ENCODE measurements around the gene RGS13. TPM values are rescaled to one million over a fixed set of nuclear protein-coding genes. Genes with fewer than 3 reads are reported as not detected.

The RGS13 gene
- total and polyA plus RNA-seq, 2 donors (not counting 1 experiment from before 2014, with no cell fraction given) = not detected

DNA sequence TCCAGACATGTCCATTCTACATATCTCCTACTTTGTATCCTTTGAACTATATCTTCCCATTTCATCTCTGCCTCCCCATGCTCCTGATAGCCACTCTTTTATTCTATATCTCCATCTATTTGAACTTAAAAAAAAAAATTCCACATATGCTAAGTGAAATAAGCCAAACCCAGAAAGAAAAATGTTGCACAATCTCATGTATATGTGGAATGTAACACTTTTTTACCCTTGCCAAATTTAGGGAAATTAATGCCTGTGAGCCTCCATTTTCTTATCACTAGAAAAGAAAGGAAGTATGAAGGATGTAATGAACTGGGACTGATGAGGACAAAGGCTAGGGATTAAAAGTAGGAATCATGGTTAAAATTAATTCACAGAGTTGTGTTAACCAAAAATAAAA is 53.5 kb downstream of the RGS13 start:
- Histone ChIP-seq H3K9me3 (ENCODE audit: control insufficient read depth, insufficient read depth, low read depth, low read length) (no peaks in the 10 kb centered on the region), H3K4me3 (replicated peaks in 1 of 4; ENCODE audit: control extremely low read depth in 1 of 4, insufficient read depth in 1 of 4, low read depth in 3 of 4, low read length in 4 of 4) (no peak overlapping the region), H3K79me2 (ENCODE audit: control insufficient read depth, insufficient read depth, low read length) (no peaks in the 10 kb centered on the region), H3K4me2 (ENCODE audit: extremely low read depth, insufficient read depth, low read length) (no peak overlapping the region), H4K20me1 (ENCODE audit: control insufficient read depth, extremely low read depth, insufficient read depth, low read length) (no peaks in the 10 kb centered on the region), H3K4me1 (ENCODE audit: control insufficient read depth, extremely low read depth, insufficient read depth, low read length) (no peaks in the 10 kb centered on the region), H3K27ac (ENCODE audit: insufficient read depth, low read length) (no peak overlapping the region), H2AFZ (ENCODE audit: low read length) (no peak overlapping the region), H3K27me3 (ENCODE audit: control insufficient read depth, insufficient read depth, low read length) (no peaks in the 10 kb centered on the region), H3K36me3 (ENCODE audit: control insufficient read depth, insufficient read depth, low read length) (no peaks in the 10 kb centered on the region), H3K9ac (ENCODE audit: insufficient read depth, low read length) (no peak overlapping the region)
- DNase-seq (ENCODE audit: low read depth in 2 of 2) = peak in 1 of 2 donors; percentile 7
- no peak for TF ChIP-seq EZH2 (IDR thresholded peaks at IDR 0.05; ENCODE audit: low read length, missing control alignments)
- TF ChIP-seq, protein P1, sequence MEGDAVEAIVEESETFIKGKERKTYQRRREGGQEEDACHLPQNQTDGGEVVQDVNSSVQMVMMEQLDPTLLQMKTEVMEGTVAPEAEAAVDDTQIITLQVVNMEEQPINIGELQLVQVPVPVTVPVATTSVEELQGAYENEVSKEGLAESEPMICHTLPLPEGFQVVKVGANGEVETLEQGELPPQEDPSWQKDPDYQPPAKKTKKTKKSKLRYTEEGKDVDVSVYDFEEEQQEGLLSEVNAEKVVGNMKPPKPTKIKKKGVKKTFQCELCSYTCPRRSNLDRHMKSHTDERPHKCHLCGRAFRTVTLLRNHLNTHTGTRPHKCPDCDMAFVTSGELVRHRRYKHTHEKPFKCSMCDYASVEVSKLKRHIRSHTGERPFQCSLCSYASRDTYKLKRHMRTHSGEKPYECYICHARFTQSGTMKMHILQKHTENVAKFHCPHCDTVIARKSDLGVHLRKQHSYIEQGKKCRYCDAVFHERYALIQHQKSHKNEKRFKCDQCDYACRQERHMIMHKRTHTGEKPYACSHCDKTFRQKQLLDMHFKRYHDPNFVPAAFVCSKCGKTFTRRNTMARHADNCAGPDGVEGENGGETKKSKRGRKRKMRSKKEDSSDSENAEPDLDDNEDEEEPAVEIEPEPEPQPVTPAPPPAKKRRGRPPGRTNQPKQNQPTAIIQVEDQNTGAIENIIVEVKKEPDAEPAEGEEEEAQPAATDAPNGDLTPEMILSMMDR (conservative IDR thresholded peaks at IDR 0.05 in 1 of 2, IDR thresholded peaks at IDR 0.05 in 1 of 2; ENCODE audit: low read depth in 1 of 2, low read length in 2 of 2) = no peak

DNA sequence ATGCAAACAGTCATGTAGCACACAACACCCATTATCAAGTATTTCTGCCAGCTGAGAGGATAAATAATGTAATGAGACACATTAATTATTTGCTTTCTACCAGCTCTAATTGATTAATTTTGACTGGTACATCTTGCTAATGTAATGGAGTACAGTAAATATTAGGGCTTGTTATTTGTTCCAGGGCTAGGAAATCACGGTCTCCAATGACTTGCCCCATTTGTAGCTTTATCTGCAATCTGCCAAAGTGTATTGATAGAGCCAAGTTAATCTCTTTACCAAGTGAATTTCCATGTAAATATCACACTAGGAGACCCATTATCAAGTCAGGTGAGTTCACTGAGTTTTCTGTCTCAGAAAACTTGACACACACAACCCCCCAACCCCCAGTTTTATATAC is 55.1 kb downstream of the RGS13 start:
- no peaks in the 10 kb centered on the region for H4K20me1 ChIP-seq (ENCODE audit: control insufficient read depth, extremely low read depth, insufficient read depth, low read length)
- DNase-seq (ENCODE audit: low read depth in 2 of 2) = no peak
- H2AFZ ChIP-seq (ENCODE audit: low read length) = no peak overlapping the region
- H3K9me3 ChIP-seq (ENCODE audit: control insufficient read depth, insufficient read depth, low read depth, low read length) = no peaks in the 10 kb centered on the region
- no peaks in the 10 kb centered on the region for H3K27me3 ChIP-seq (ENCODE audit: control insufficient read depth, insufficient read depth, low read length)
- H3K79me2 ChIP-seq (ENCODE audit: control insufficient read depth, insufficient read depth, low read length) = no peaks in the 10 kb centered on the region
- no peak overlapping the region for H3K27ac ChIP-seq (ENCODE audit: insufficient read depth, low read length)
- H3K4me1 ChIP-seq (ENCODE audit: control insufficient read depth, extremely low read depth, insufficient read depth, low read length) = no peaks in the 10 kb centered on the region
- no peaks in the 10 kb centered on the region for H3K36me3 ChIP-seq (ENCODE audit: control insufficient read depth, insufficient read depth, low read length)
- no peak overlapping the region for H3K4me3 ChIP-seq (replicated peaks in 1 of 4; ENCODE audit: control extremely low read depth in 1 of 4, insufficient read depth in 1 of 4, low read depth in 3 of 4, low read length in 4 of 4)
- H3K4me2 ChIP-seq (ENCODE audit: extremely low read depth, insufficient read depth, low read length) = no peak overlapping the region
- no peak overlapping the region for H3K9ac ChIP-seq (ENCODE audit: insufficient read depth, low read length)
- TF ChIP-seq, protein P1 (conservative IDR thresholded peaks at IDR 0.05 in 1 of 2, IDR thresholded peaks at IDR 0.05 in 1 of 2; ENCODE audit: low read depth in 1 of 2, low read length in 2 of 2) = no peak
- TF ChIP-seq EZH2 (IDR thresholded peaks at IDR 0.05; ENCODE audit: low read length, missing control alignments) = no peak

DNA sequence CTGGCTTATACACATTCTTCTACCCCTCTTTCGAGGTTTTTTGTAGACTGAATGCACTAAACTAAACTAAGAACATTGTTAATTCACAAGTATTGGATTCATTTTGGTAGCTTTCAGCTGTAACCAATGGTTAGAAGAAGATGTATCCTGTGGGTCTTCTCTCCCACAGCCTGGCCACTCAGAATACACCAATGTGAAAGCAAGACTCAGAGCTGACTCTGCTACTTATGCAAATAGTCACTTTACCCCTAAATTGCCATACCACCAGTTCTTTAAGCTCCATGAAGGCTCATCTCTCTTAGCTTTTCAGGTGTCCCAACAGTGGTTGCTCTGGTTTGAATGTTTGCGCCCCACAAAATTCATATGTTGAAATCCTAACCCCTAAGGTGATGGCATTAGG is 60.1 kb downstream of the RGS13 start:
- Histone ChIP-seq H2AFZ (ENCODE audit: low read length) (no peak overlapping the region), H3K27ac (ENCODE audit: insufficient read depth, low read length) (no peak overlapping the region), H3K9me3 (ENCODE audit: control insufficient read depth, insufficient read depth, low read depth, low read length) (no peaks in the 10 kb centered on the region), H3K9ac (ENCODE audit: insufficient read depth, low read length) (no peak overlapping the region), H3K36me3 (ENCODE audit: control insufficient read depth, insufficient read depth, low read length) (no peaks in the 10 kb centered on the region), H3K4me2 (ENCODE audit: extremely low read depth, insufficient read depth, low read length) (no peak overlapping the region), H4K20me1 (ENCODE audit: control insufficient read depth, extremely low read depth, insufficient read depth, low read length) (no peaks in the 10 kb centered on the region), H3K4me3 (replicated peaks in 1 of 4; ENCODE audit: control extremely low read depth in 1 of 4, insufficient read depth in 1 of 4, low read depth in 3 of 4, low read length in 4 of 4) (no peak overlapping the region), H3K27me3 (ENCODE audit: control insufficient read depth, insufficient read depth, low read length) (no peaks in the 10 kb centered on the region), H3K79me2 (ENCODE audit: control insufficient read depth, insufficient read depth, low read length) (no peaks in the 10 kb centered on the region), H3K4me1 (ENCODE audit: control insufficient read depth, extremely low read depth, insufficient read depth, low read length) (peaks cover 5% of the 10 kb centered on the region)
- TF ChIP-seq, protein P1 (conservative IDR thresholded peaks at IDR 0.05 in 1 of 2, IDR thresholded peaks at IDR 0.05 in 1 of 2; ENCODE audit: low read depth in 1 of 2, low read length in 2 of 2) = no peak
- TF ChIP-seq EZH2 (IDR thresholded peaks at IDR 0.05; ENCODE audit: low read length, missing control alignments) = no peak
- no peak for DNase-seq (ENCODE audit: low read depth in 2 of 2)

Data from fibroblast of lung (primary cell).